ENCODE measurements around the gene MRGPRX4.

MRGPRX4 gene

GRCh38 chr11:18221274-18221876 is 48.7 kb downstream of the MRGPRX4 start:
- Histone ChIP-seq H3K4me3 (IDR thresholded peaks at IDR 0.05; ENCODE audit: insufficient read depth, low read depth, low read length) (no peak overlapping the region), H3K4me2 (no peak overlapping the region), H3K27me3 (ENCODE audit: insufficient read depth, low read depth) (no peaks in the 10 kb centered on the region), H2AFZ (ENCODE audit: low read depth) (no peak overlapping the region), H3K36me3 (ENCODE audit: insufficient read depth) (no peaks in the 10 kb centered on the region), H3K9ac (no peak overlapping the region), H3K79me2 (ENCODE audit: insufficient read depth, low read depth) (no peaks in the 10 kb centered on the region), H4K20me1 (ENCODE audit: insufficient read depth) (no peaks in the 10 kb centered on the region), H3K27ac (no peak overlapping the region), H3K4me1 (ENCODE audit: low read depth, poor library complexity, severe bottlenecking) (no peaks in the 10 kb centered on the region)
- no peak for TF ChIP-seq CTCF (conservative IDR thresholded peaks at IDR 0.05; ENCODE audit: low read depth, low read length)

GRCh38 chr11:18222814-18223421 is 50.3 kb downstream of the MRGPRX4 start:
- Histone ChIP-seq H3K9ac (no peak overlapping the region), H3K27me3 (ENCODE audit: insufficient read depth, low read depth) (no peaks in the 10 kb centered on the region), H3K4me2 (no peak overlapping the region), H3K4me1 (ENCODE audit: low read depth, poor library complexity, severe bottlenecking) (no peaks in the 10 kb centered on the region), H3K36me3 (ENCODE audit: insufficient read depth) (no peaks in the 10 kb centered on the region), H2AFZ (ENCODE audit: low read depth) (no peak overlapping the region), H4K20me1 (ENCODE audit: insufficient read depth) (no peaks in the 10 kb centered on the region), H3K79me2 (ENCODE audit: insufficient read depth, low read depth) (no peaks in the 10 kb centered on the region), H3K27ac (no peak overlapping the region), H3K4me3 (IDR thresholded peaks at IDR 0.05; ENCODE audit: insufficient read depth, low read depth, low read length) (no peak overlapping the region)
- TF ChIP-seq CTCF (conservative IDR thresholded peaks at IDR 0.05; ENCODE audit: low read depth, low read length) = no peak

Data from KMS-11 (cell line).